ENCODE data around the gene MYO10.

The MYO10 gene

GRCh38 chr5:16934677-16935153, 1.4 kb downstream of the MYO10 start:
- no peaks in the 10 kb centered on the region for H3K4me1 ChIP-seq (ENCODE audit: insufficient read depth, low read length)
- no peak overlapping the region for H3K4me3 ChIP-seq (ENCODE audit: low read depth in 1 of 2, low read length in 2 of 2)
- no peaks in the 10 kb centered on the region for H3K9me3 ChIP-seq (ENCODE audit: insufficient read depth, low read length, severe bottlenecking)
- H3K79me2 ChIP-seq (ENCODE audit: insufficient read depth, low read length), result no peaks in the 10 kb centered on the region
- H3K36me3 ChIP-seq (ENCODE audit: insufficient read depth, low read length), result no peaks in the 10 kb centered on the region
- no peak overlapping the region for H3K27ac ChIP-seq (ENCODE audit: low read length)
- no peak overlapping the region for H2AFZ ChIP-seq (ENCODE audit: low read depth, low read length)
- DNase-seq, result no peak
- no peak for TF ChIP-seq CTCF (IDR thresholded peaks at IDR 0.05; ENCODE audit: borderline replicate concordance, extremely low read depth, low read length, poor library complexity, severe bottlenecking)
- TF ChIP-seq EZH2 (IDR thresholded peaks at IDR 0.05; ENCODE audit: borderline replicate concordance, low read depth, low read length, severe bottlenecking), result no peak
- no peak overlapping the region for H3K9ac ChIP-seq (ENCODE audit: low read depth, low read length)
- ATAC-seq (ENCODE audit: insufficient read depth, low read depth), result no peak
- no peaks in the 10 kb centered on the region for H3K27me3 ChIP-seq (ENCODE audit: insufficient read depth, low read length, poor library complexity)
- no peak overlapping the region for H3K4me2 ChIP-seq (ENCODE audit: insufficient read depth, low read length)
- H4K20me1 ChIP-seq (ENCODE audit: insufficient read depth, low read length), result no peaks in the 10 kb centered on the region

GRCh38 chr5:16934123-16934522, 2.0 kb downstream of the MYO10 start:
- DNase-seq (peak; percentile 16), ATAC-seq (ENCODE audit: insufficient read depth, low read depth) (0 out of 3 replicates have a peak, but pooled peaks have one; percentile 47)
- no peak overlapping the region for H3K9ac ChIP-seq (ENCODE audit: low read depth, low read length)
- no peaks in the 10 kb centered on the region for H3K9me3 ChIP-seq (ENCODE audit: insufficient read depth, low read length, severe bottlenecking)
- H3K36me3 ChIP-seq (ENCODE audit: insufficient read depth, low read length), result no peaks in the 10 kb centered on the region
- H4K20me1 ChIP-seq (ENCODE audit: insufficient read depth, low read length), result no peaks in the 10 kb centered on the region
- H3K4me2 ChIP-seq (ENCODE audit: insufficient read depth, low read length), result no peak overlapping the region
- no peak overlapping the region for H3K4me3 ChIP-seq (ENCODE audit: low read depth in 1 of 2, low read length in 2 of 2)
- H3K4me1 ChIP-seq (ENCODE audit: insufficient read depth, low read length), result no peaks in the 10 kb centered on the region
- no peak for TF ChIP-seq EZH2 (IDR thresholded peaks at IDR 0.05; ENCODE audit: borderline replicate concordance, low read depth, low read length, severe bottlenecking)
- peak; percentile 45 for TF ChIP-seq CTCF (IDR thresholded peaks at IDR 0.05; ENCODE audit: borderline replicate concordance, extremely low read depth, low read length, poor library complexity, severe bottlenecking)
- no peaks in the 10 kb centered on the region for H3K79me2 ChIP-seq (ENCODE audit: insufficient read depth, low read length)
- H3K27me3 ChIP-seq (ENCODE audit: insufficient read depth, low read length, poor library complexity), result no peaks in the 10 kb centered on the region
- no peak overlapping the region for H3K27ac ChIP-seq (ENCODE audit: low read length)
- H2AFZ ChIP-seq (ENCODE audit: low read depth, low read length), result no peak overlapping the region

- Histone ChIP-seq H3K36me3 (ENCODE audit: insufficient read depth, low read length) (no peaks in the 10 kb centered on the region), H3K27me3 (ENCODE audit: insufficient read depth, low read length, poor library complexity) (no peaks in the 10 kb centered on the region), H3K4me1 (ENCODE audit: insufficient read depth, low read length) (no peaks in the 10 kb centered on the region), H3K9me3 (ENCODE audit: insufficient read depth, low read length, severe bottlenecking) (no peaks in the 10 kb centered on the region), H2AFZ (ENCODE audit: low read depth, low read length) (no peak overlapping the region), H3K4me3 (ENCODE audit: low read depth in 1 of 2, low read length in 2 of 2) (no peak overlapping the region), H3K27ac (ENCODE audit: low read length) (no peak overlapping the region), H3K4me2 (ENCODE audit: insufficient read depth, low read length) (no peak overlapping the region), H3K79me2 (ENCODE audit: insufficient read depth, low read length) (no peaks in the 10 kb centered on the region), H3K9ac (ENCODE audit: low read depth, low read length) (no peak overlapping the region), H4K20me1 (ENCODE audit: insufficient read depth, low read length) (no peaks in the 10 kb centered on the region)
- TF ChIP-seq CTCF (IDR thresholded peaks at IDR 0.05; ENCODE audit: borderline replicate concordance, extremely low read depth, low read length, poor library complexity, severe bottlenecking) (no peak), EZH2 (IDR thresholded peaks at IDR 0.05; ENCODE audit: borderline replicate concordance, low read depth, low read length, severe bottlenecking) (no peak)
- no peak for DNase-seq
- no peak for ATAC-seq (ENCODE audit: insufficient read depth, low read depth)
Observed at GRCh38 chr5:16933337-16933736, 2.8 kb downstream of the MYO10 start.

- Histone ChIP-seq H3K79me2 (ENCODE audit: insufficient read depth, low read length) (no peaks in the 10 kb centered on the region), H3K9ac (ENCODE audit: low read depth, low read length) (no peak overlapping the region)
Observed at GRCh38 chr5:16932401-16932800, 3.7 kb downstream of the MYO10 start.

More at GRCh38 chr5:16932401-16932800, 3.7 kb downstream of the MYO10 start:
- DNase-seq (no peak), ATAC-seq (ENCODE audit: insufficient read depth, low read depth) (no peak)
- Histone ChIP-seq H3K4me1 (ENCODE audit: insufficient read depth, low read length) (no peaks in the 10 kb centered on the region), H3K27me3 (ENCODE audit: insufficient read depth, low read length, poor library complexity) (no peaks in the 10 kb centered on the region), H4K20me1 (ENCODE audit: insufficient read depth, low read length) (no peaks in the 10 kb centered on the region), H3K36me3 (ENCODE audit: insufficient read depth, low read length) (no peaks in the 10 kb centered on the region), H3K9me3 (ENCODE audit: insufficient read depth, low read length, severe bottlenecking) (no peaks in the 10 kb centered on the region), H3K4me3 (ENCODE audit: low read depth in 1 of 2, low read length in 2 of 2) (no peak overlapping the region), H3K27ac (ENCODE audit: low read length) (no peak overlapping the region), H3K4me2 (ENCODE audit: insufficient read depth, low read length) (no peak overlapping the region), H2AFZ (ENCODE audit: low read depth, low read length) (no peak overlapping the region)
- TF ChIP-seq CTCF (IDR thresholded peaks at IDR 0.05; ENCODE audit: borderline replicate concordance, extremely low read depth, low read length, poor library complexity, severe bottlenecking) (no peak), EZH2 (IDR thresholded peaks at IDR 0.05; ENCODE audit: borderline replicate concordance, low read depth, low read length, severe bottlenecking) (no peak)
